GM21360 (cell line): Measurements from ENCODE around the gene PSME3.

Source experiments
- ATAC-seq: cut with Tn5 transposase; IDR thresholded peaks from one replicate; pipeline ENCODE4 v1.9.1; 2021; ENCODE audit warnings: mild to moderate bottlenecking, moderate library complexity; ENCODE audit not compliant: unreplicated experiment

Gene PSME3, protein sequence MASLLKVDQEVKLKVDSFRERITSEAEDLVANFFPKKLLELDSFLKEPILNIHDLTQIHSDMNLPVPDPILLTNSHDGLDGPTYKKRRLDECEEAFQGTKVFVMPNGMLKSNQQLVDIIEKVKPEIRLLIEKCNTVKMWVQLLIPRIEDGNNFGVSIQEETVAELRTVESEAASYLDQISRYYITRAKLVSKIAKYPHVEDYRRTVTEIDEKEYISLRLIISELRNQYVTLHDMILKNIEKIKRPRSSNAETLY

DNA sequence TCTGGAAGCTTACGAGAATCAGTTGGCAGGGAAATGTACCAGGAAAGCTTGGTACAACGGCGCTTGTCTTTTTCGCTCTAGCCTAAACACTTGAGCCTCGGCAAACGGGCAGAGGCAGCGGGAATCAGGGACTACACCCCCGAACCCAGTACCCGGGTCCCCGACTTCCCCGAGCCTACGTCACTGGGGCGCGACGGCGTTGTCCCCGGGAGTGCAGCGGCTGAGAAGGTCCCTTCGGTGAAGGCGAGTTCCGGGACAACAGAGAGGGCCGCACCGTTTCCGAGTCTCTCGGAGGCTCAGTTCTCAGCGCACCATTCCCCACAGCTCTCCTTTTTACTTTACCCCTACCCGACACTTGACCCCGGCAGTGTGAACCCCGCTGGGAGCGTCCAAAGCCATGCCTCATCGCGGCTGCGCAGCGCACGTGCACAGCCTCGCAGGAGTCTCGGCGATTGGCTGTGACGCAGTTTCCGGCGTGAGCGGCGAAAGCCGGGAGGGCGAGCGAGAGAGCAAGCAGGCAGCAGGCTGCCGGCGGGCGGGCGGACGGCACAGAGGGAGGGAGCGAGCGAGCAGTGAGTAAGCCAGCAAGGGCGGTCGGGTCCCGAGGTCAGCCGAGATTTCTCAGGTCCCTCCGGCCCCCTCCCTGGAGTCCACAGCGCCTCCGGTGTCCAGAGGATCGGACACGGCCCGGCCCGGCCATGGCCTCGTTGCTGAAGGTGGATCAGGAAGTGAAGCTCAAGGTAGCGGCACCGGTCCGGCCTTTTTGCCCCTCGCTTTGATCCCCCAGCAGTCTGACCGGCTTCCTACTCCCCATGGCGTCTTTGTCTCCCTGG is at the start of gene PSME3:
Gene PSME3 (plus strand): TSS at position 464 of the 833 bp plus-strand sequence. CDS start 235 bp downstream, at position 699.
- peak; percentile 75 for ATAC-seq

- no peak for ATAC-seq
Measured at GRCh38 chr17:42783791-42784138, 49.4 kb upstream of the PSME3 start.

DNA sequence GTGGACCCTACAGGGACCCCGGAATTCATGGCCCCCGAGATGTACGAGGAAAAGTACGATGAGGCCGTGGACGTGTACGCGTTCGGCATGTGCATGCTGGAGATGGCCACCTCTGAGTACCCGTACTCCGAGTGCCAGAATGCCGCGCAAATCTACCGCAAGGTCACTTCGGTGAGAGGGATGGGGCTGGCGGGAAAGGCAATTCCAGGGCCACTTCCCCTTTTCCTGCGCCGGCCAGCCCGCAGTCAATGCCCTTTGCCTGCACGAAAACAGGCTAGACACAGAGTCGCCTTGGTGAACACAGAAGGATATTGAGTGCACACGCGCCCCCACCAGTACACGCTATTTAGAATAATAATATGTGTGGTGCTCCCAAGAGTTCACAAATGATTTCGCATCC is 48.8 kb upstream of the PSME3 start:
- no peak for ATAC-seq

GRCh38 chr17:42784811-42785592 is 48.2 kb upstream of the PSME3 start:
- no peak for ATAC-seq

- ATAC-seq: no peak
Measured at GRCh38 chr17:42787266-42787665, 45.9 kb upstream of the PSME3 start.

DNA sequence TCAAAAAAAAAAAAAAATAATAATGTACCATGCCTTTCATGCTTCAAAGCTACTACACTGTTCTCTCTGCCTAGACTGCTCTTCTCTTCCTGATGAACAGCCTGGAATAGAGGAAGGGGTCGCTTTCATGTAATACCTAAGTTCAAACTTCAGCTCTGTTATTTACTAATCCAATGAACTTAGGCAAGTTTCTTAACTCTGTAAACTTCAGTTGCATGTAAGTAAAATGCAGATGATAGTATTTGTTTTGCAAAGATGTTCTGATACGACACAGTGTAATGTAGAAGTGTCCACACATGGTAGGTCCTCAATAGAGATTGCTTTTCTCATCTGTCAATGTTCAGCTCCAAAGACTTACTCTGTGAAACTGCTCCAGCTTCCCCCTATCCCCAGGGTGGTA is 41.2 kb upstream of the PSME3 start:
- no peak for ATAC-seq

- no peak for ATAC-seq
Measured at GRCh38 chr17:42792545-42792944, 40.7 kb upstream of the PSME3 start.

- ATAC-seq: no peak
Measured at GRCh38 chr17:42795061-42795460, 38.1 kb upstream of the PSME3 start.

GRCh38 chr17:42795465-42795864 is 37.7 kb upstream of the PSME3 start:
- no peak for ATAC-seq

- no peak for ATAC-seq
Measured at GRCh38 chr17:42796066-42796758, 37.0 kb upstream of the PSME3 start.

DNA sequence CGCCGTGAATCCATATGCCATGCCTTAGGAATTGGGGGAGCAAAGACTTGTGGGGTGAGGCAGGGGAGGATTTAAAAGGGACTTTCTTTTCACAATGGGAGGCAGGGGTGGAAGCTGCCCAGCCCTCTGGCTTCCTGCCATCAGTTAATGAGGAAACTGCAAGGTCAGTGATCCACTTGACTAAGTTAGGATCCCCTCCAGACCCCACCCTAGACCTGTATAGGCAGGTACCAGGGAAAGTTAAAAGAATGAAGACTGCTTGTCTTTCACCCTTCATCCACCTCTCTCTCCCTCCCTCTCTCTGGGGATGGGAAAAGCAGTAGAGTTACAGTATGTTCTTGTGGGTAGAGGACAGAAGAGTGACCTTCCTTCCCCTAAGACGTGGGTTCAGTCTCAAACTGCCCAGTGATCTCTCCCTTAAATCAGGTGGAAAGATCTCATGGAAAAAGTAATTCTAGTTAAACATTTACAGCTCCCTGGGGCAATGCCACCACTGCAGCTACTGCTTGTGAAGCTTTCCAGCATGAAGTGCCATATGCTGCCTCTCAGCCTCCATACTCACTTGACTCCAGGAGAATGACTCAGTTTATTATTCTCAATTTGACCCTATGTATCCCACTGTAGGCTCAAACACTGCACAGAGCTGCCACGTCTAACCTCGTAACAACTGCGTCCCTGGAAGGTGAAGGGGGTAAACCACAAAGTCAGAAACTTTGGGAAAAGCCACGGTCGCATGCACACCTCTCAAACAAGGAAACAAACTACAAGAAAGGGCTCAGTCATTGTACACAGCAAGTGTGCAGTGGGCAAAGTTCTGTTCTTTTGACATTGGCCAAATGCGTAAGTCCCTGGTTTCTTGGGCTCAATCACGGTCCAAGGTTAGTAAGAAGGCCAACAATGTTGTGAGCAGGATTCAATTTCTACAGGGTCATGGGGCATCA is 35.9 kb upstream of the PSME3 start:
- no peak for ATAC-seq

DNA sequence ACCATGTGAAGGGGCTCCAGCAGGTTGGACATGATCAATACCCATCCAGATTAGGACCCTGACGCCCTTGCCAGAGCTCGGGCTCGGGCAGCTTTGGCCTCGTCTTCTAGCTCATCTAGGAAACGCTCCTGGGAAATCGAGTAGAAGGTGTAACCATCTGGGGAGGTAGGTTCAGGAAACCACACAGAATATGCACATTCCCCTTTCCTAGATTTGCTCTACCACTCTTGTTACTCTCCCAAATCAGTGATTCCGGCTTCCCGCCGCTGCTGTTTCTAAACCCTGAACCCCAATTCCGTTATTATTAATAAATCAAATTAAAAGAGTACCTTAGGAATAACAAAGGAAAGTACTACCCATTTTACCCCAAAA is 35.2 kb upstream of the PSME3 start:
- ATAC-seq: no peak

DNA sequence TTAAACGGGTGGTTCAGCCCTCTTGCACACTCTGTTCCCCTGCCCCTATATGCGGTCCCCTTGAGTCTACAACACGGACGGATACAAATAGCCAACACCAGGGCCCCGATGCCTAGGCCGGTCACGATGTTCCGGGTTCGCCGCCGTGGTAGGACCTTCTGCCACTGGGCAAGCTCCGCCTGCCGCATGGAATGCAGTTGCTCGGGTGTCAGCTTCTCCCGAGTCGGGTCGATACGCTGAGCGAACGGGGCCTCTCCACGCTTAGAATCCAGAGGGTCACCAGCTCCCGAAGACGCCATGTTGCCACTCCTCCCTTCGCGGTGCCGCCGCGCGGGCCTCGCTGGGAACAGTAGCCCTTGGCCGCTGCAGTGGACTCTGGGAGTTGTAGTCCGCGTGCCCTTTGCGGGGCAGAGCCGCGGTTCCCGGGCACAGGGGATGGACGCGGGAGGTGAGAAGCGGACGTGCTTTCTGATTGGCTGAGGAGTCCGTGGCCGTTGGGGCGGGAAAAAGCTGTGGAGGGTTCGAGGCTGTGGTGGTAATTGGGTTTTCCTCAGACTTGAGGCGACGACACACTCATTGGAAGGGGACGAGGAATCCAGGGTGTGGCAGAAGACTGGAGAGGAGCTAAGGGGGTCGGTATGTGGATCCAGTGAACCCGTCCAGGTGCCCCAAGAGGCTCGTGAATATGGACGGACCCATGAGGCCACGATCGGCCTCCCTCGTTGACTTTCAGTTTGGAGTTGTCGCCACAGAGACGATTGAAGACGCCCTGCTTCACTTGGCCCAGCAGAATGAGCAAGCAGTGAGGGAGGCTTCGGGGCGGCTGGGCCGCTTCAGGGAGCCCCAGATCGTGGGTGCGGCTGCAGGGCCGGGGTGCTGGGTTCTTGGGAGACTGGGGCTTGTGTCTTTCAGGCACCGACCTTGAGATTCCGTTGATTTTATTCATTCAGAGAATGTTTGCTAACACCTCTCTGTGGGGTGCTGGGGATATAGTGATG is 34.5 kb upstream of the PSME3 start, which contains the start of the genes CNTD1 and COA3:
Gene CNTD1 (plus strand): TSS at position 479 of the 998 bp plus-strand sequence. CDS start 207 bp downstream, at position 686.
Gene COA3 (minus strand): TSS at position 322 of the 998 bp plus-strand sequence. CDS start 23 bp downstream, at position 299.
- peak; percentile 54 for ATAC-seq

- no peak for ATAC-seq
Measured at GRCh38 chr17:42803074-42803883, 29.9 kb upstream of the PSME3 start.

DNA sequence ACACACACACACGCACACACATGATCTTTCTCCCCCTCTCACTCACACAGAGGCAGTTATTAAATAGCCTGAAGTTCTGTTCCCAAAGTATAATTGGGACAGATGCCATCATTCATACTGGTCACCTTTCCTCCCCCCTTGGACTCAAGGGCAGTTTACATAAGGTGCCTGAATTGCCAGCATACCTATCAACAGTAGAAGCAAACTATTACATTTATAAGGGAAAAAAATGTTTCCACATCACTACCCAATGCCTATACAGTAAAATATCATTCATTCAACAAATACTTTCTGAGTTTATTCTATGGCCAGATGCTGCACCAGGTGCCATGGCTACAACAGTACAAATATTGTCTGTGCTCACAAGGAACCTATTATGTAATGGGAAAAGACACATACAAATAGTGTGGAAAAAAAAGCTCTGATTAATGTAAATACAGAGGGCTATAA is 28.3 kb upstream of the PSME3 start:
- no peak for ATAC-seq

DNA sequence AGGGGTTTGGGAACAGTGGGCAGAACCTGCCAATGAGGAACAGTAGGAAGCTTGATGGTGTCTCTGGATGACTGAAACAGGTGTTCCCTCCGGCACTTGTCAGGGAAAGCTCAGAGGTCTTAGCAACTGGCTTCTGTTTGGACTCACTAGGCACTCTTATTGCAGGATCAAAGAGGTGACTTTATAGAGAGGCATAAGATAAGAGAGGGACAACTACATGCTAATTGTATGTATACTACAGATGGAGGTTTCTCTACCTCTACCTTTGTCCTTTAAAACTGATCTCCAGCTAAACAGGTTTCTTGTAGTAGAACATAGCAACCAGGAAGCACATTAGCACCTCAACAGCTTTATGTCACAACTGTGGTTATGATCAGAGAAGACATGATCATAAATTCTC is 26.9 kb upstream of the PSME3 start:
- ATAC-seq: no peak

DNA sequence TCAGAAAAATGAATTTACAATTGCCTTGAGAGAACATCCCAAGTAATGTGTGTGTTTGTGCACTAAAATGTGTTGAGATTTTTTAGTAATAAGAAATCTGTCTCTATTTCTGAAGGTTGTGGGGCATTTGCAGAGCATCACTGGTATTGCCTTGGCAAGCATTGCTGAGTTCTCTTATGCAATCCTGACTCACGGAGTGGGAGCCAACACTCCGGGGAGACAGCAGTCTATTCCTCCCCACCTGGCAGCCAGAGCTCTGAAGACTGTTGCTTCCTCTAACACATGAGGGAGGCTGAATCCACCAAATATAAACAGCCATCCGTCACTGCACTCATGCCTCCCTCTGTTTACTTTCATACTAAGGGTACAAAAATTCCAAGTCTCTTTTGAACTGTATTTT is 23.9 kb upstream of the PSME3 start:
- ATAC-seq: no peak
